ENCODE data around the gene INTS4.
"Not testable (repeated sequence)": the region's sequence is repeated elsewhere in the genome, so short reads cannot be mapped to it uniquely, and the experiment has no call there.

INTS4 gene

DNA sequence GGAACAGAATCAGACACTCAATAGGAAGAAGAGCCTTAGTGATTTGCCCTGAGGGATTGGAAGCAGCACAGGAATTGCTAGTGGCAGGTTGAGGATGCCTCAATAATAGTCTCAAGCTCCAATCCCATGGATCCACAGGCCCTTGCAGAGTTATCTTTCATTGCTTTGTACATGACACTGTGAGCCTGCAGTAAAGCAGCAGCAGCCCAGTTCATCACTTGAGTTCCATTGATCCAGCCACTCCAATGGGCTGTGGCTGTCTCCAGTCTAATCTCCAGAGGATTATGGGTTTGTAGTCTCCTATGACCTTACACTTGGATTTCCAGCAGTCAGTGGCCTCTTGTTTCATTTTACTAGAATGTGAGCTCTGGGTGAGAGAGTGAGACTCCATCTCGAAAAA, 128.1 kb downstream of the INTS4 start:
- Mint-ChIP-seq H3K36me3 (ENCODE audit: low read depth) (peaks cover 13% of the 10 kb centered on the region), H3K9me3 (no peaks in the 10 kb centered on the region), H3K4me3 (no peak overlapping the region), H3K27ac (no peak overlapping the region), H3K27me3 (ENCODE audit: low read depth) (no peaks in the 10 kb centered on the region), H3K4me1 (ENCODE audit: low read depth) (no peaks in the 10 kb centered on the region)
- DNase-seq (ENCODE audit: low spot score): no peak

DNA sequence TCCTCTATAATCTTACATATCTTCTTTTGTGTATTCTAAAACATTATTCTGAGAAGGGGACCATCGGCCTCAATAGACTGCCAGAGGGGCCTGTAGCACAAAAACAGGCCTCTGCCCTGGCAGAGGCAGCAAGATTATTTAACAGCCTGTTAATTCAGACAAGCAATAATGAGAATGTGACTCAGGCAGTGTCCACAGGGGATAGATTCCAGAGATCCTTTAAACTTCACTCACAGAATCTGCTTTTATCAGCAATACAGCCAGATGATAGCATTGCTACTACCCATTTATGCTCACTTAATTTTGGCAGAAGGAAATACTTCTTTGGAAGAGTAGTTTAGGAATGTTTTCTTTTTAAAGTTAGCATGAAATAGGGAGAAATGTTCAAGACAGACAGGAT, 128.7 kb downstream of the INTS4 start:
- H3K4me3 Mint-ChIP-seq: no peak overlapping the region

DNA sequence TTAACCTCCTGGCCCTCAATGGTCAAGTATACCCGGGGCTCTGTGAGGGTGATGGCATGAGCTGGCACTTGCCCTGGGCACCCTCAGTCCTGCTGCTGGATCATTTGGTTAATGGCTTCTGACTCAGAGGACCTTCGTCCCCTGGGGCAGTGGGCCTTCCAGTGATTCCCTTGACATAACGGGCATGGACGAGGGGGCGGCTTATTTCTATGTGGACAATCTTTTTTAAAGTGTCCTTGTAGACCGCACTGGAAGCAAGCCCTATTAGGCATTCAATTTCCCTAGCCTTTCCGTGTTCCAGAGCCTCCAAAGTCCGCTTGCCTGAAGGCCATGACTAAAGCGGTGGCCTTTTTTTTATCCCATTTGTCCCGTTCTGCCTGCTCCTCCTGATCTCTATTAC, 133.0 kb downstream of the INTS4 start:
- H3K9me3 Mint-ChIP-seq; H3K4me3 Mint-ChIP-seq; DNase-seq (ENCODE audit: low spot score); H3K27me3 Mint-ChIP-seq (ENCODE audit: low read depth); H3K4me1 Mint-ChIP-seq (ENCODE audit: low read depth); H3K36me3 Mint-ChIP-seq (ENCODE audit: low read depth); H3K27ac Mint-ChIP-seq: not testable (repeated sequence)

More for the DNA sequence above, 128.7 kb downstream of the INTS4 start:
- DNase-seq (ENCODE audit: low spot score): no peak
- Mint-ChIP-seq H3K27me3 (ENCODE audit: low read depth) (no peaks in the 10 kb centered on the region), H3K27ac (no peak overlapping the region), H3K9me3 (no peaks in the 10 kb centered on the region), H3K36me3 (ENCODE audit: low read depth) (peaks cover 13% of the 10 kb centered on the region), H3K4me1 (ENCODE audit: low read depth) (no peaks in the 10 kb centered on the region)

GRCh38 chr11:77857906-77858457, 136.5 kb downstream of the INTS4 start:
- Mint-ChIP-seq H3K36me3 (ENCODE audit: low read depth) (peaks cover 19% of the 10 kb centered on the region), H3K9me3 (peaks cover 19% of the 10 kb centered on the region)
- not testable (repeated sequence) for H3K4me1 Mint-ChIP-seq (ENCODE audit: low read depth); H3K27ac Mint-ChIP-seq; H3K27me3 Mint-ChIP-seq (ENCODE audit: low read depth); H3K4me3 Mint-ChIP-seq; DNase-seq (ENCODE audit: low spot score)

DNA sequence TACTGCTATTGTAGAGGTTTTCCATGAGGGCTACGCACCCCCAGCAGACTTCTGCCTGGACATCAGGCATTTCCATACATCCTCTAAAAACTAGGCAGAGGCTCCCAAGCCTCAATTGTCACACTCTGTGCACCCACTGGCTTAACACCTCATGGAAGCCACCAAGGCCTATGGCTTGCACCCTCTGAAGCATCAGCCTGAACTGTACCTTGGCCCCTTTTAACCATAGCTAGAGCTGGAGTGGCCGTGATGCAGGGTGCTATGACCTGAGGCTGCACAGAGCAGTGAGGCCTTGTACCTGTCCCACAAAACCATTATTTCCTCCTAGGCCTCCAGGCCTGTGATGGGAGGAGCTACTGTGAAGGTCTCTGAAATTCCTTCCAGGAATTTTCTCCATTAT, 139.6 kb downstream of the INTS4 start:
- H3K27me3 Mint-ChIP-seq (ENCODE audit: low read depth): no peaks in the 10 kb centered on the region
- peaks cover 24% of the 10 kb centered on the region for H3K36me3 Mint-ChIP-seq (ENCODE audit: low read depth)
- peaks cover 20% of the 10 kb centered on the region for H3K9me3 Mint-ChIP-seq
- H3K4me3 Mint-ChIP-seq: no peak overlapping the region
- H3K4me1 Mint-ChIP-seq (ENCODE audit: low read depth): no peaks in the 10 kb centered on the region
- no peak overlapping the region for H3K27ac Mint-ChIP-seq
- no peak for DNase-seq (ENCODE audit: low spot score)

GRCh38 chr11:77851503-77851902, 143.0 kb downstream of the INTS4 start:
- Mint-ChIP-seq H3K4me1 (ENCODE audit: low read depth) (no peaks in the 10 kb centered on the region), H3K27me3 (ENCODE audit: low read depth) (no peaks in the 10 kb centered on the region), H3K36me3 (ENCODE audit: low read depth) (peaks cover 19% of the 10 kb centered on the region), H3K9me3 (peaks cover 16% of the 10 kb centered on the region), H3K4me3 (no peak overlapping the region), H3K27ac (no peak overlapping the region)
- no peak for DNase-seq (ENCODE audit: low spot score)

DNA sequence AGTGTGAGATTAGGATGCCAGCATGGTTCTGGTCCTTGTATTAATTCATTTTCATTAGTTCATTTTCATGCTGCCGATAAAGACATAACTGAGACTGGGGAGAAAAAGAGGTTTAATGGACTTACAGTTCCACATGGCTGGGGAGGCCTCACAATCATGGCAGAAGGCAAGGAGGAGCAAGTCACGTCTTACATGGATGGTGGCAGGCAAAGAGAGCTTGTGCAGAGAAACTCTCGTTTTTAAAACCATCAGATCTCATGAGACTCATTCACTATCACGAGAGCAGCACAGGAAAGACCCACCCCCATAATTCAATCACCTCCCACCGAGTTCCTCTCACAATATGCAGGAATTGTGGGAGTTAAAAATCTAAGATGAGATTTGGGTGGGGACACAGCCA, 150.8 kb downstream of the INTS4 start:
- H3K4me1 Mint-ChIP-seq (ENCODE audit: low read depth); H3K27me3 Mint-ChIP-seq (ENCODE audit: low read depth); H3K4me3 Mint-ChIP-seq; H3K27ac Mint-ChIP-seq; DNase-seq (ENCODE audit: low spot score): not testable (repeated sequence)
- peaks cover 16% of the 10 kb centered on the region for H3K9me3 Mint-ChIP-seq
- peaks cover 17% of the 10 kb centered on the region for H3K36me3 Mint-ChIP-seq (ENCODE audit: low read depth)

GRCh38 chr11:77842441-77843121, 151.9 kb downstream of the INTS4 start:
- Mint-ChIP-seq H3K27ac (no peak overlapping the region), H3K27me3 (ENCODE audit: low read depth) (no peaks in the 10 kb centered on the region), H3K4me3 (no peak overlapping the region), H3K4me1 (ENCODE audit: low read depth) (no peaks in the 10 kb centered on the region), H3K9me3 (peaks cover 16% of the 10 kb centered on the region), H3K36me3 (ENCODE audit: low read depth) (peaks cover 17% of the 10 kb centered on the region)
- no peak for DNase-seq (ENCODE audit: low spot score)

GRCh38 chr11:77833302-77833701, 161.2 kb downstream of the INTS4 start:
- H3K36me3 Mint-ChIP-seq (ENCODE audit: low read depth): no peaks in the 10 kb centered on the region
- H3K27me3 Mint-ChIP-seq (ENCODE audit: low read depth): no peaks in the 10 kb centered on the region
- H3K4me1 Mint-ChIP-seq (ENCODE audit: low read depth): no peaks in the 10 kb centered on the region
- H3K27ac Mint-ChIP-seq: no peak overlapping the region
- no peak overlapping the region for H3K4me3 Mint-ChIP-seq
- H3K9me3 Mint-ChIP-seq: peaks cover 3% of the 10 kb centered on the region
- DNase-seq (ENCODE audit: low spot score): no peak

DNA sequence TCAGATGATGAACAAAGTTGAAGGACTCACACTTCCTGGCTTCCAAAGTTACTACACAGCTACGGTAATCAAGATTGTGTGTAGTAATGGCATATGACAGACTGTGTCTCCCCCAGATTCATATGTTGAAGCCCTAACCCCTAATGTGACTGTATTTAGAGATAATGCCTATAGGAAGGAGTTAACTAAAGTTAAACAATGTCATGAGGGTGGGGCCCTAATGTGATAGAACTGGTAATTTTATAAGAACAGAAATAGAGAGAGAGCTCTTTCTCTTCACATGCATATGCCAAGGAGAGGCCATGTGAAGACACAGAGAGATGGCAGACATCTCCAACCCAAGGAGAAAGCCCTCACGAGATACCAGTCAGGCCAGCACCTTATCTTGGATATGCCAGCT, 165.5 kb downstream of the INTS4 start:
- no peak overlapping the region for H3K27ac Mint-ChIP-seq
- H3K4me1 Mint-ChIP-seq (ENCODE audit: low read depth): no peaks in the 10 kb centered on the region
- DNase-seq (ENCODE audit: low spot score): no peak
- no peaks in the 10 kb centered on the region for H3K36me3 Mint-ChIP-seq (ENCODE audit: low read depth)
- H3K9me3 Mint-ChIP-seq: peaks cover 3% of the 10 kb centered on the region
- H3K4me3 Mint-ChIP-seq: no peak overlapping the region
- no peaks in the 10 kb centered on the region for H3K27me3 Mint-ChIP-seq (ENCODE audit: low read depth)

All from T-helper 2 cell treated with Interferon-gamma antibody and Interleukin-4, amounts not matched to agents 5 μg/mL and 100 μg/mL, for 36 hours (primary cell).